Suprapubic skin (tissue), 4 donors: Measurements from ENCODE around the gene DUSP15.

Experiments used
- CTCF ChIP-seq, 2 donors: fragments of 200-600 bp in 1 of 2; fragments of 450-650 bp in 1 of 2; sonication (generic) in 1 of 2; IDR thresholded peaks; one replicate each; pipeline ENCODE4 v1.5.1; 2016 to 2019; ENCODE audit warnings: antibody characterized with exemption in 2 of 2, mild to moderate bottlenecking in 1 of 2, moderate library complexity in 1 of 2
- EP300 ChIP-seq: sonication (generic); formaldehyde crosslinking; IDR thresholded peaks from one replicate; pipeline ENCODE4 v1.6.1; 2017; ENCODE audit warnings: antibody characterized with exemption
- POLR2A ChIP-seq, 2 donors: fragments of 450-650 bp; IDR thresholded peaks; one replicate each; pipeline ENCODE4 v1.6.1; 2017; ENCODE audit warnings: antibody characterized with exemption in 2 of 2, mild to moderate bottlenecking in 2 of 2, moderate library complexity in 2 of 2
- POLR2AphosphoS5 ChIP-seq, 3 donors: sonication (generic); formaldehyde crosslinking; IDR thresholded peaks; one replicate each; pipeline ENCODE4 v1.6.1; 2017; ENCODE audit warnings: antibody characterized with exemption in 3 of 3

DNA sequence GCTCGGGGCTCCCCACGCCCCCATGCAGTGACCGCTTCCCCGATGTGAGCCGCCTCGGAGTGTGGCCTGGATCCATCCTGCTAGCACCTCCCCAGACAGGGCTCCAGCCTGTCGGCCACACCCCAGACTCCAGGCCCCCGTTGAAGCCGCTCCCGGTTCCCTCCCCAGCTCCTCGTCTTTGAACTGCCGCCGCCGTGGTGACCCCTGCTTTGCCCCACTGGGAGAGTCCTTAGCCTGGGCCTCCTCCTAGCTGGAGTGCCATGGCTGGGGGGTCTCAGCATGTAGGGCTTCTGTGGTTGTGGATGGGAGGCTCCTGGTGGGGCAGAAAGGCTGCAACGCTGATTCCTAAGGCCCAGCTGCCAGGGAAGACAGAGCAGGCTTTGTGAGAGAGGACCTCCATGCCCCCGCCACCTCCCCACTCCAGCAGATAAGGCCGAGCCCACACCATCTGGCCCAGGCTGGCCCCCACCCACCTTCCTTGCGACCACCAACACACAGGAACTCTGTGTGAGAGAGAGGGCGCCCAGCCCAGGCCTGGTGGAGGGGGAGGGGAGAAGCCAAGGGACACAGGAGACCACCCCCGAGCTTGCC lies 36.3 kb downstream of the DUSP15 start:
- TF ChIP-seq POLR2AphosphoS5 (IDR thresholded peaks at IDR 0.05) = no peak
- TF ChIP-seq CTCF (IDR thresholded peaks at IDR 0.05) = no peak
- TF ChIP-seq POLR2A (IDR thresholded peaks at IDR 0.05) = no peak
- TF ChIP-seq EP300 = no peak
